ENCODE results near the gene TFF1.

The TFF1 gene

GRCh38 chr21:42389449-42389835 lies 23.1 kb upstream of the TFF1 start:
- TF ChIP-seq CTCF (IDR thresholded peaks at IDR 0.05; ENCODE audit: control extremely low read depth, extremely low read depth, low read depth, missing control alignments), result no peak
- CTCF ChIA-PET, result interaction anchor here (1.1 to 1.5 kb wide), 3 partner anchors 8 to 61 kb away, joined by 3 read pairs; no protein-coding TSS in a partner anchor
- DNase-seq (ENCODE audit: extremely low spot score), result no peak
- POLR2A ChIA-PET, result no interaction called here

- ChIA-PET CTCF (interaction anchor here (1.1 to 2.0 kb wide), 4 partner anchors 9 to 62 kb away, joined by 3 to 8 read pairs (median 3); no protein-coding TSS in a partner anchor), POLR2A (no interaction called here)
- no peak for TF ChIP-seq CTCF (IDR thresholded peaks at IDR 0.05; ENCODE audit: control extremely low read depth, extremely low read depth, low read depth, missing control alignments)
- DNase-seq (ENCODE audit: extremely low spot score), result no peak
Observed at GRCh38 chr21:42388740-42389448, 22.6 kb upstream of the TFF1 start.

- DNase-seq (ENCODE audit: extremely low spot score), result no peak
- ChIA-PET POLR2A (no interaction called here), CTCF (interaction anchor here (1.5 to 2.0 kb wide), 3 partner anchors 10 to 63 kb away, joined by 3 to 8 read pairs (median 3); no protein-coding TSS in a partner anchor)
- TF ChIP-seq CTCF (IDR thresholded peaks at IDR 0.05; ENCODE audit: control extremely low read depth, extremely low read depth, low read depth, missing control alignments), result no peak
Observed at GRCh38 chr21:42387843-42388340, 21.6 kb upstream of the TFF1 start.

GRCh38 chr21:42387164-42387563 lies 20.8 kb upstream of the TFF1 start:
- no peak for TF ChIP-seq CTCF (IDR thresholded peaks at IDR 0.05; ENCODE audit: control extremely low read depth, extremely low read depth, low read depth, missing control alignments)
- no peak for DNase-seq (ENCODE audit: extremely low spot score)
- CTCF ChIA-PET, result interaction anchor here (0.9 to 2.0 kb wide), 3 partner anchors 10 to 47 kb away, joined by 3 to 8 read pairs (median 4); no protein-coding TSS in a partner anchor
- POLR2A ChIA-PET, result no interaction called here

- no peak for TF ChIP-seq CTCF (IDR thresholded peaks at IDR 0.05; ENCODE audit: control extremely low read depth, extremely low read depth, low read depth, missing control alignments)
- POLR2A ChIA-PET, result no interaction called here
- CTCF ChIA-PET, result interaction anchor here (1.8 kb wide), 1 partner anchor 46 kb away, joined by 4 read pairs; no protein-coding TSS in a partner anchor
- DNase-seq (ENCODE audit: extremely low spot score), result no peak
Observed at GRCh38 chr21:42386034-42386591, 19.8 kb upstream of the TFF1 start.

GRCh38 chr21:42385619-42386018 lies 19.3 kb upstream of the TFF1 start:
- DNase-seq (ENCODE audit: extremely low spot score), result no peak
- ChIA-PET POLR2A (no interaction called here), CTCF (no interaction called here)
- TF ChIP-seq CTCF (IDR thresholded peaks at IDR 0.05; ENCODE audit: control extremely low read depth, extremely low read depth, low read depth, missing control alignments), result no peak
